ENCODE data around the gene LIAS.
"Not testable (repeated sequence)": the region's sequence is repeated elsewhere in the genome, so short reads cannot be mapped to it uniquely, and the experiment has no call there.

LIAS gene

GRCh38 chr4:39458505-39459300 is at the start of gene LIAS, which contains the start of gene RPL9:
Gene LIAS (plus strand): TSS chr4:39459056. CDS start chr4:39459118, 62 bp downstream.
Gene RPL9 (minus strand): TSS chr4:39458922. CDS start chr4:39458439, 483 bp downstream.
- ATAC-seq, result peak; percentile 94
- H3K4me1 Mint-ChIP-seq, result peaks cover 20% of the 10 kb centered on the region
- H3K27ac Mint-ChIP-seq, result peak within 1 kb of the TSS; percentile 100
- peak within 1 kb of the TSS; percentile 98 for H3K4me3 Mint-ChIP-seq
- no peaks in the 10 kb centered on the region for H3K27me3 Mint-ChIP-seq
- no peaks in the 10 kb centered on the region for H3K9me3 Mint-ChIP-seq
- H3K36me3 Mint-ChIP-seq, result peaks cover 40% of the 10 kb centered on the region

GRCh38 chr4:39410415-39410814 is 48.4 kb upstream of the LIAS start:
- no peaks in the 10 kb centered on the region for H3K4me1 Mint-ChIP-seq
- H3K9me3 Mint-ChIP-seq, result no peaks in the 10 kb centered on the region
- no peak overlapping the region for H3K4me3 Mint-ChIP-seq
- no peak overlapping the region for H3K27ac Mint-ChIP-seq
- H3K27me3 Mint-ChIP-seq, result no peaks in the 10 kb centered on the region
- ATAC-seq, result no peak
- H3K36me3 Mint-ChIP-seq, result no peaks in the 10 kb centered on the region

GRCh38 chr4:39411561-39411960 is 47.3 kb upstream of the LIAS start:
- H3K4me1 Mint-ChIP-seq, H3K27ac Mint-ChIP-seq, H3K9me3 Mint-ChIP-seq, ATAC-seq, H3K4me3 Mint-ChIP-seq, H3K27me3 Mint-ChIP-seq, H3K36me3 Mint-ChIP-seq: not testable (repeated sequence)

GRCh38 chr4:39415678-39416283 is 43.1 kb upstream of the LIAS start:
- Mint-ChIP-seq H3K27ac (no peak overlapping the region), H3K4me1 (no peaks in the 10 kb centered on the region), H3K9me3 (no peaks in the 10 kb centered on the region), H3K4me3 (no peak overlapping the region), H3K36me3 (no peaks in the 10 kb centered on the region), H3K27me3 (no peaks in the 10 kb centered on the region)
- ATAC-seq, result no peak

GRCh38 chr4:39422247-39422646 is 36.6 kb upstream of the LIAS start:
- Mint-ChIP-seq H3K9me3 (no peaks in the 10 kb centered on the region), H3K4me3 (no peak overlapping the region), H3K4me1 (no peaks in the 10 kb centered on the region), H3K27ac (no peak overlapping the region), H3K36me3 (no peaks in the 10 kb centered on the region), H3K27me3 (no peaks in the 10 kb centered on the region)
- no peak for ATAC-seq

GRCh38 chr4:39425297-39425696 is 33.6 kb upstream of the LIAS start:
- H3K4me1 Mint-ChIP-seq, H3K9me3 Mint-ChIP-seq, H3K36me3 Mint-ChIP-seq, H3K27ac Mint-ChIP-seq, ATAC-seq, H3K4me3 Mint-ChIP-seq, H3K27me3 Mint-ChIP-seq: not testable (repeated sequence)

- Mint-ChIP-seq H3K27me3 (no peaks in the 10 kb centered on the region), H3K9me3 (no peaks in the 10 kb centered on the region), H3K36me3 (no peaks in the 10 kb centered on the region), H3K4me1 (no peaks in the 10 kb centered on the region), H3K4me3 (no peak overlapping the region), H3K27ac (no peak overlapping the region)
- no peak for ATAC-seq
These were observed 32.1 kb upstream of the LIAS start for GRCh38 chr4:39426728-39427127.

- Mint-ChIP-seq H3K27me3 (no peaks in the 10 kb centered on the region), H3K36me3 (no peaks in the 10 kb centered on the region), H3K9me3 (no peaks in the 10 kb centered on the region), H3K4me1 (no peaks in the 10 kb centered on the region), H3K4me3 (no peak overlapping the region), H3K27ac (no peak overlapping the region)
- no peak for ATAC-seq
These were observed 31.2 kb upstream of the LIAS start for GRCh38 chr4:39427520-39428114.

- Mint-ChIP-seq H3K9me3 (no peaks in the 10 kb centered on the region), H3K4me1 (no peaks in the 10 kb centered on the region), H3K36me3 (no peaks in the 10 kb centered on the region), H3K27me3 (no peaks in the 10 kb centered on the region), H3K27ac (no peak overlapping the region), H3K4me3 (no peak overlapping the region)
- ATAC-seq, result no peak
These were observed 29.2 kb upstream of the LIAS start for GRCh38 chr4:39429476-39430334.

- Mint-ChIP-seq H3K27ac (no peak overlapping the region), H3K4me3 (no peak overlapping the region), H3K9me3 (no peaks in the 10 kb centered on the region), H3K4me1 (no peaks in the 10 kb centered on the region), H3K36me3 (no peaks in the 10 kb centered on the region), H3K27me3 (no peaks in the 10 kb centered on the region)
- no peak for ATAC-seq
These were observed 24.9 kb upstream of the LIAS start for GRCh38 chr4:39433878-39434492.

- no peak for ATAC-seq
- Mint-ChIP-seq H3K27ac (no peak overlapping the region), H3K4me3 (no peak overlapping the region), H3K4me1 (no peaks in the 10 kb centered on the region), H3K36me3 (no peaks in the 10 kb centered on the region), H3K9me3 (no peaks in the 10 kb centered on the region), H3K27me3 (no peaks in the 10 kb centered on the region)
These were observed 22.9 kb upstream of the LIAS start for GRCh38 chr4:39435659-39436563.

GRCh38 chr4:39441593-39441992 is 17.3 kb upstream of the LIAS start:
- Mint-ChIP-seq H3K27ac (no peak overlapping the region), H3K27me3 (no peaks in the 10 kb centered on the region), H3K4me3 (no peak overlapping the region), H3K36me3 (no peaks in the 10 kb centered on the region), H3K9me3 (no peaks in the 10 kb centered on the region), H3K4me1 (peaks cover under 1% of the 10 kb centered on the region)
- ATAC-seq, result no peak

- no peaks in the 10 kb centered on the region for H3K27me3 Mint-ChIP-seq
- no peak overlapping the region for H3K4me3 Mint-ChIP-seq
- H3K27ac Mint-ChIP-seq, result no peak overlapping the region
- peaks cover 14% of the 10 kb centered on the region for H3K4me1 Mint-ChIP-seq
- no peak for ATAC-seq
- H3K9me3 Mint-ChIP-seq, result no peaks in the 10 kb centered on the region
- H3K36me3 Mint-ChIP-seq, result no peaks in the 10 kb centered on the region
These were observed 15.9 kb upstream of the LIAS start for GRCh38 chr4:39442998-39443397.

- peaks cover 24% of the 10 kb centered on the region for H3K4me1 Mint-ChIP-seq
- H3K27ac Mint-ChIP-seq, result peak overlapping the region; percentile 86
- H3K36me3 Mint-ChIP-seq, result peaks cover 7% of the 10 kb centered on the region
- H3K4me3 Mint-ChIP-seq, result peak overlapping the region; percentile 72
- no peaks in the 10 kb centered on the region for H3K27me3 Mint-ChIP-seq
- H3K9me3 Mint-ChIP-seq, result no peaks in the 10 kb centered on the region
- no peak for ATAC-seq
These were observed 12.4 kb upstream of the LIAS start for GRCh38 chr4:39446483-39446841.
